ENCODE results near the gene DHRS13.
A peak's percentile ranks its signal among the peaks of the same experiment; 100 is the strongest.
"Not testable (repeated sequence)": the region's sequence is repeated elsewhere in the genome, so short reads cannot be mapped to it uniquely, and the experiment has no call there.

Gene DHRS13

GRCh38 chr17:28857905-28858800, 44.7 kb downstream of the DHRS13 start:
- DNase-seq (ENCODE audit: low read depth) = no peak

- no peak for DNase-seq (ENCODE audit: low read depth)
Observed at GRCh38 chr17:28856028-28856574, 46.8 kb downstream of the DHRS13 start.

- no peak for DNase-seq (ENCODE audit: low read depth)
Observed at GRCh38 chr17:28855336-28855679, 47.6 kb downstream of the DHRS13 start.

GRCh38 chr17:28854457-28855335, 48.2 kb downstream of the DHRS13 start, which contains the start of gene ERAL1:
Gene ERAL1, plus strand, starts transcription at chr17:28855016. Its CDS starts 19 bp downstream, at chr17:28855035.
- DNase-seq (ENCODE audit: low read depth) = peak; percentile 73

- no peak for DNase-seq (ENCODE audit: low read depth)
Observed at GRCh38 chr17:28853295-28853694, 49.6 kb downstream of the DHRS13 start.

GRCh38 chr17:28849281-28849680, 53.6 kb downstream of the DHRS13 start:
- DNase-seq (ENCODE audit: low read depth) = no peak

GRCh38 chr17:28848667-28849066, 54.2 kb downstream of the DHRS13 start:
- DNase-seq (ENCODE audit: low read depth) = not testable (repeated sequence)
